ENCODE measurements around the gene SNTA1.

SNTA1 gene

GRCh38 chr20:33482581-33482980 is 39.0 kb upstream of the SNTA1 start:
- TF ChIP-seq CTCF (IDR thresholded peaks at IDR 0.05; ENCODE audit: control insufficient read depth, insufficient read depth, low read depth, low read length, missing control alignments): no peak
- no peak for DNase-seq (ENCODE audit: low read depth)
- no peak overlapping the region for H3K4me3 ChIP-seq (ENCODE audit: control insufficient read depth, low read depth, low read length)

GRCh38 chr20:33481431-33481941 is 37.9 kb upstream of the SNTA1 start:
- H3K4me3 ChIP-seq (ENCODE audit: control insufficient read depth, low read depth, low read length): no peak overlapping the region
- DNase-seq (ENCODE audit: low read depth): no peak
- no peak for TF ChIP-seq CTCF (IDR thresholded peaks at IDR 0.05; ENCODE audit: control insufficient read depth, insufficient read depth, low read depth, low read length, missing control alignments)

- no peak overlapping the region for H3K4me3 ChIP-seq (ENCODE audit: control insufficient read depth, low read depth, low read length)
- no peak for TF ChIP-seq CTCF (IDR thresholded peaks at IDR 0.05; ENCODE audit: control insufficient read depth, insufficient read depth, low read depth, low read length, missing control alignments)
- DNase-seq (ENCODE audit: low read depth): no peak
These were observed 36.5 kb upstream of the SNTA1 start for GRCh38 chr20:33480048-33480447.

- TF ChIP-seq CTCF (IDR thresholded peaks at IDR 0.05; ENCODE audit: control insufficient read depth, insufficient read depth, low read depth, low read length, missing control alignments): no peak
- no peak overlapping the region for H3K4me3 ChIP-seq (ENCODE audit: control insufficient read depth, low read depth, low read length)
- DNase-seq (ENCODE audit: low read depth): no peak
These were observed 34.0 kb upstream of the SNTA1 start for GRCh38 chr20:33477386-33478234.

- no peak overlapping the region for H3K4me3 ChIP-seq (ENCODE audit: control insufficient read depth, low read depth, low read length)
- no peak for TF ChIP-seq CTCF (IDR thresholded peaks at IDR 0.05; ENCODE audit: control insufficient read depth, insufficient read depth, low read depth, low read length, missing control alignments)
- DNase-seq (ENCODE audit: low read depth): no peak
These were observed 32.0 kb upstream of the SNTA1 start for GRCh38 chr20:33475381-33476152.

- no peak for TF ChIP-seq CTCF (IDR thresholded peaks at IDR 0.05; ENCODE audit: control insufficient read depth, insufficient read depth, low read depth, low read length, missing control alignments)
- no peak for DNase-seq (ENCODE audit: low read depth)
- H3K4me3 ChIP-seq (ENCODE audit: control insufficient read depth, low read depth, low read length): no peak overlapping the region
These were observed 31.4 kb upstream of the SNTA1 start for GRCh38 chr20:33474963-33475362.
